Fibroblast of lung (primary cell): ENCODE data around the gene EIF3J.

Source experiments
- CTCF ChIP-seq, 2 donors: IDR thresholded peaks in 1 of 2; conservative IDR thresholded peaks in 1 of 2; 1 replicate in 1 of 2; 2 replicates in 1 of 2; pipeline ENCODE4 v1.5.1; 2011 to 2012; ENCODE audit warnings: low read length in 2 of 2, control low read depth in 1 of 2, inconsistent platforms in 1 of 2, low read depth in 1 of 2, mild to moderate bottlenecking in 1 of 2
- EZH2 ChIP-seq: IDR thresholded peaks from 2 replicates; pipeline ENCODE4 v1.5.1; 2012; ENCODE audit warnings: low read length, control low read depth, mild to moderate bottlenecking; ENCODE audit errors: missing control alignments

- TF ChIP-seq CTCF (conservative IDR thresholded peaks at IDR 0.05 in 1 of 2, IDR thresholded peaks at IDR 0.05 in 1 of 2; ENCODE audit: low read depth in 1 of 2, low read length in 2 of 2) (no peak), EZH2 (no peak)
These were observed 69.8 kb downstream of the EIF3J start for GRCh38 chr15:44606740-44607139.
